Measurements from ENCODE around the gene SMG9. TPM values are rescaled to one million over a fixed set of nuclear protein-coding genes. Genes with fewer than 3 reads are reported as not detected.

Gene SMG9
- total and polyA plus RNA-seq, 8 donors = 40.9 to 66.2 (median 54.6) TPM

DNA sequence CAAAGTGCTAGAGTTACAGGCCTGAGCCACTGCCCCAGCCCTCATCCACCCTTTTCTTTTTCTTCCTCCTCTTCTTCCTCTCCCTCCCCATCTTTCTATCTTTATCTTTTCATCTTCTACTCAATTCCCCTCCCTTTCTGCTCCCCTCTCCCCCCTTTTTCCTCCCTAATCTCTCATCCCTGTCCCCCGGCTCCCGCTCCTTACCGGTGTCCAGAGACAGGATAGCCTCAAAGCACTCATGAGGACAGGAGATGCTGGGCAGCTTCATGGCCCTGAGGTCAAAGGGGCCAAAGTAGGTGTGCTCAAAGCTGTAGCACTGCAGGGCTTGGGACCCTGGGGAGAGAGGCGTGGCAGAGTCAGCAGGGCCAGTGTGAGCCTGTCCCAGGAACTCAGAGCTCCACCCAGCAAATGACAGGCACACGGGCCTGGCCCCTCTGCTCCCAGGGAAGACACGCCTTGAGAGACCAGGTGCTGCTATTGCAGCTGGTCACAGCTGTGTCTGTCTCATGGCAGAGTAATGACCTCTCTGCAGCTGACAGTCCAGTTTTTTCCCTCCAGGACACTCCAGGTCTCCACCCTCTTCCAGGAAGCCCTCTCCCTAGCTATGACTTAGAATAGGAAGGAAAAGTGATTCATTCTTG, 44.9 kb upstream of the SMG9 start:
- peaks cover 0 to 15% of the 10 kb centered on the region in 2 donors for H3K4me1 ChIP-seq
- peak overlapping the region in 1 of 2 donors; percentile 48 for H3K27ac ChIP-seq
- DNase-seq = no peak
- no peak for ATAC-seq
- TF ChIP-seq, protein P1, sequence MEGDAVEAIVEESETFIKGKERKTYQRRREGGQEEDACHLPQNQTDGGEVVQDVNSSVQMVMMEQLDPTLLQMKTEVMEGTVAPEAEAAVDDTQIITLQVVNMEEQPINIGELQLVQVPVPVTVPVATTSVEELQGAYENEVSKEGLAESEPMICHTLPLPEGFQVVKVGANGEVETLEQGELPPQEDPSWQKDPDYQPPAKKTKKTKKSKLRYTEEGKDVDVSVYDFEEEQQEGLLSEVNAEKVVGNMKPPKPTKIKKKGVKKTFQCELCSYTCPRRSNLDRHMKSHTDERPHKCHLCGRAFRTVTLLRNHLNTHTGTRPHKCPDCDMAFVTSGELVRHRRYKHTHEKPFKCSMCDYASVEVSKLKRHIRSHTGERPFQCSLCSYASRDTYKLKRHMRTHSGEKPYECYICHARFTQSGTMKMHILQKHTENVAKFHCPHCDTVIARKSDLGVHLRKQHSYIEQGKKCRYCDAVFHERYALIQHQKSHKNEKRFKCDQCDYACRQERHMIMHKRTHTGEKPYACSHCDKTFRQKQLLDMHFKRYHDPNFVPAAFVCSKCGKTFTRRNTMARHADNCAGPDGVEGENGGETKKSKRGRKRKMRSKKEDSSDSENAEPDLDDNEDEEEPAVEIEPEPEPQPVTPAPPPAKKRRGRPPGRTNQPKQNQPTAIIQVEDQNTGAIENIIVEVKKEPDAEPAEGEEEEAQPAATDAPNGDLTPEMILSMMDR (IDR thresholded peaks at IDR 0.05) = no peak
- intact Hi-C loops (cut with DNase I) = no loop called here
- H3K36me3 ChIP-seq = no peaks in the 10 kb centered on the region
- H3K4me3 ChIP-seq = peak overlapping the region in 1 of 2 donors; percentile 52
- peaks cover 0 to 19% of the 10 kb centered on the region in 2 donors for H3K27me3 ChIP-seq
- no peaks in the 10 kb centered on the region for H3K9me3 ChIP-seq

DNA sequence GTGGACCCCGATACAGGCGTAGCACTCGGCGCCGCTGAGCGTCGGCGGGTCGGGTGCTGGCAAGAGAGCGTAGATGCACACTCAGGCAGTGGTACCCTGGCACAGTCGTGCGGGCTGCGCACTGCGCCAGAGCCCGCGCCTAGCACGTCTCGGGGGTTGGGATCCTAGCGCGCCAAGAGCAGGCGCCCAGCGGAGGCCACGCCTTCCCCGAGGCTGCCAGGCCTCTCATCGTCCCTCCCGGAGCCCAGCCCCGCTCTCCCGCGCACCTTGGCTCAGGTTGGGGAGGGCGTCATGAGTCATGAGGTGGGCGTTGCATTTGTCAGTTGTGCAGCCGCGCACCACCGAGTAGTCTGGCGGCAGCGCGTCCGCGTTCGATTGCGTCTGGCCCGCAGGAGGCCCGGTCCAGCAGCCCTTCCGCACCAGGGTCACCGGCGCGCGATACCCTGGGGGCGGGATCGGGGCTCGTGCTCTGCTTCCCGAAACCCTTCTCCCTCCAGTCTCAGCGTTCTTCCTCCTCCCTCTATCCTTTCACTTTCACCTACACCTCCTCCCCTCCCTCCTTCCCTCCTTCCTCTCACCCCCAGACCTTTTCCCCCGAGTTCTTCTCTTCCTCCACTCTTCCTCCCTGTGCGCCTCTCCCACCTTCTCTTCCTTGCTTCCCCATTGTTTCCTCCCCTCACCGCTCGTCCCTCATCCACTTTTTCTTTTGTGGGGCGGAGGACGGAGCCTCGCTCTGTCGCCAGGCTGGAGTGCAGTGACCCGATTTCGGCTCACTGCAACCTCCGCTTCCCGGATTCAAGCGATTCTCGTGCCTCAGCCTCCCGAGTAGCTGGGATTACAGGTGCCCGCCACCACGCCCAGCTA, 44.0 kb upstream of the SMG9 start:
- Histone ChIP-seq H3K4me3 (peak overlapping the region; percentile 35 to 52), H3K36me3 (no peaks in the 10 kb centered on the region), H3K27ac (peak overlapping the region in 1 of 2 donors; percentile 48), H3K9me3 (no peaks in the 10 kb centered on the region), H3K4me1 (peaks cover 0 to 15% of the 10 kb centered on the region in 2 donors), H3K27me3 (peaks cover 0 to 19% of the 10 kb centered on the region in 2 donors)
- DNase-seq = peak in 3 of 4 donors; percentile 36 to 86 (median 66)
- intact Hi-C loops (cut with DNase I) = no loop called here
- TF ChIP-seq, protein P1 (IDR thresholded peaks at IDR 0.05) = no peak
- peak; percentile 95 for ATAC-seq

GRCh38 chr19:43798026-43798545, 43.3 kb upstream of the SMG9 start:
- no peak for ATAC-seq
- Histone ChIP-seq H3K36me3 (no peaks in the 10 kb centered on the region), H3K4me1 (peaks cover 0 to 15% of the 10 kb centered on the region in 2 donors), H3K4me3 (peak overlapping the region; percentile 35 to 52), H3K27ac (no peak overlapping the region), H3K27me3 (peaks cover 0 to 25% of the 10 kb centered on the region in 2 donors), H3K9me3 (no peaks in the 10 kb centered on the region)
- intact Hi-C loops (cut with DNase I) = no loop called here
- TF ChIP-seq, protein P1 (IDR thresholded peaks at IDR 0.05) = no peak
- DNase-seq = no peak

DNA sequence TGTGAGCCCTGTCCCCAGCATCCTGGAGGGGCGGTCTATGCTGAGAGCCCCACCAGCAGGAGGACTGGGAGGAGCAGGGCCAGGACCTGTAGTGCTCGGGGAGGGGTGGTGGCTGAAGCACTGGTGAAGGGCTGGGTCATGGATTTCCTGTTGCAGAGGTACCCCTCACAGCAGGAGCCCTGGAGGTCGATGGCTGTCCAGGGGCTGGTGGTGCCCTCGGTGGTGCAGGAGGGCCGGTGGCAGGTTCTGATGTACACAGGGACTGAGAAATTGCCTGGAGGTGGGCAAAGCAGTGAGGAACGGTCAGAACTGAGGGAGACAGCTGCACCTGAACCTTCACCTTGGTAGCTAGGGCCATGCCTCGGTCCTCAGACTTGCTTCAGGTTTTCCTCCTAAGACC, 42.8 kb upstream of the SMG9 start:
- no peaks in the 10 kb centered on the region for H3K36me3 ChIP-seq
- no peak overlapping the region for H3K4me3 ChIP-seq
- H3K9me3 ChIP-seq = no peaks in the 10 kb centered on the region
- intact Hi-C loops (cut with DNase I) = no loop called here
- H3K27ac ChIP-seq = no peak overlapping the region
- ATAC-seq (no peak), DNase-seq (no peak)
- TF ChIP-seq, protein P1 (IDR thresholded peaks at IDR 0.05) = no peak
- peaks cover 0 to 15% of the 10 kb centered on the region in 2 donors for H3K4me1 ChIP-seq
- H3K27me3 ChIP-seq = peaks cover 0 to 28% of the 10 kb centered on the region in 2 donors

- Histone ChIP-seq H3K9me3 (no peaks in the 10 kb centered on the region), H3K27ac (no peak overlapping the region), H3K27me3 (peaks cover 0 to 28% of the 10 kb centered on the region in 2 donors), H3K36me3 (no peaks in the 10 kb centered on the region), H3K4me3 (no peak overlapping the region), H3K4me1 (peaks cover 0 to 15% of the 10 kb centered on the region in 2 donors)
- TF ChIP-seq, protein P1 (IDR thresholded peaks at IDR 0.05) = no peak
- intact Hi-C loops (cut with DNase I) = no loop called here
- ATAC-seq = no peak
- DNase-seq = no peak
These were observed 42.4 kb upstream of the SMG9 start for GRCh38 chr19:43797118-43797517.
